Left renal pelvis (tissue), 4 donors: ENCODE data around the gene NCBP3. TPM values are rescaled to one million over a fixed set of nuclear protein-coding genes. Genes with fewer than 3 reads are reported as not detected.
A peak's percentile ranks its signal among the peaks of the same experiment; 100 is the strongest.

Experiments
- DNase-seq, 4 donors: peaks; one replicate each; pipeline ENCODE4 v3.0.0-alpha.2; 2013; ENCODE audit warnings: low read depth in 4 of 4, low spot score in 3 of 4
- polyA plus RNA-seq, 4 donors: library from polyadenylated mRNA; unstranded; fragments of 120-200 nt; gene quantifications; one replicate each; pipeline ENCODE4 v1.2.1, GENCODE V29; 2013; ENCODE audit not compliant: insufficient read length in 4 of 4

Gene NCBP3
- polyA plus RNA-seq, 4 donors: 64.4 to 117 (median 82.1) TPM

GRCh38 chr17:3761918-3762380, 84.1 kb downstream of the NCBP3 start:
- DNase-seq: no peak

GRCh38 chr17:3761036-3761917, 84.8 kb downstream of the NCBP3 start:
- DNase-seq: no peak

- no peak for DNase-seq
These were observed 86.3 kb downstream of the NCBP3 start for GRCh38 chr17:3759597-3760216.

GRCh38 chr17:3755335-3756030, 90.6 kb downstream of the NCBP3 start:
- DNase-seq: no peak

- peak in 3 of 4 donors; percentile 52 to 72 (median 53) for DNase-seq
These were observed 91.3 kb downstream of the NCBP3 start for GRCh38 chr17:3754458-3755334.

- no peak for DNase-seq
These were observed 92.0 kb downstream of the NCBP3 start for GRCh38 chr17:3754066-3754457.

- DNase-seq: no peak
These were observed 92.4 kb downstream of the NCBP3 start for GRCh38 chr17:3753624-3754023.

Other genes starting within 250 kb of the NCBP3 start
- 10 to 100 TPM in 1 of 4 donors, 1 to 10 TPM in 3; 5.8 to 13.0 (median 7.0) TPM for gene TRPV1, start 236.8 kb downstream of the NCBP3 start, polyA plus RNA-seq
- 10 to 100 TPM in 3 of 4 donors, 1 to 10 TPM in 1; 9.6 to 17.3 (median 14.7) TPM for gene SHPK, start 210.0 kb downstream of the NCBP3 start, polyA plus RNA-seq
- 10 to 100 TPM; 11.0 to 23.2 (median 20.3) TPM for gene CTNS, start 209.5 kb downstream of the NCBP3 start, polyA plus RNA-seq
- gene TAX1BP3, start 177.7 kb downstream of the NCBP3 start, polyA plus RNA-seq: 100 to 1,000 TPM in 2 of 4 donors, 10 to 100 TPM in 2; 93.9 to 109 (median 100) TPM
- 10 to 100 TPM; 16.9 to 36.5 (median 25.9) TPM for gene EMC6, start 177.4 kb downstream of the NCBP3 start, polyA plus RNA-seq
- 1 to 10 TPM in 3 of 4 donors, under 1 TPM in 1; 0.63 to 2.0 (median 1.4) TPM for gene P2RX5, start 150.1 kb downstream of the NCBP3 start, polyA plus RNA-seq
- gene HASPIN, start 122.3 kb downstream of the NCBP3 start, polyA plus RNA-seq: 1 to 10 TPM; 2.6 to 3.4 (median 3.3) TPM
- gene ITGAE, start 45.1 kb downstream of the NCBP3 start, polyA plus RNA-seq: 10 to 100 TPM; 33.6 to 42.1 (median 38.4) TPM
- 1 to 10 TPM; 3.2 to 5.5 (median 3.9) TPM for gene CAMKK1, start 46.8 kb upstream of the NCBP3 start, polyA plus RNA-seq
- gene P2RX1, start 70.2 kb upstream of the NCBP3 start, polyA plus RNA-seq: 1 to 10 TPM in 1 of 4 donors, under 1 TPM in 3; 0.56 to 2.0 (median 0.78) TPM
- gene ATP2A3, start 118.2 kb upstream of the NCBP3 start, polyA plus RNA-seq: 1 to 10 TPM; 3.1 to 7.0 (median 4.5) TPM